22Rv1 (cell line): Measurements from ENCODE around the gene COX10.

ENCODE experiments used
- H3K27ac ChIP-seq: fragments of 450-650 bp; 2 replicates; pipeline ENCODE4 v1.5.1; 2017
- CTCF ChIP-seq: fragments of 450-650 bp; IDR thresholded peaks from 2 replicates; pipeline ENCODE4 v1.5.1; 2017; ENCODE audit warnings: mild to moderate bottlenecking
- ZFX ChIP-seq: fragments of 450-650 bp; IDR thresholded peaks from 2 replicates; pipeline ENCODE4 v1.6.1; 2017; ENCODE audit warnings: antibody characterized with exemption, borderline replicate concordance

COX10 gene

DNA sequence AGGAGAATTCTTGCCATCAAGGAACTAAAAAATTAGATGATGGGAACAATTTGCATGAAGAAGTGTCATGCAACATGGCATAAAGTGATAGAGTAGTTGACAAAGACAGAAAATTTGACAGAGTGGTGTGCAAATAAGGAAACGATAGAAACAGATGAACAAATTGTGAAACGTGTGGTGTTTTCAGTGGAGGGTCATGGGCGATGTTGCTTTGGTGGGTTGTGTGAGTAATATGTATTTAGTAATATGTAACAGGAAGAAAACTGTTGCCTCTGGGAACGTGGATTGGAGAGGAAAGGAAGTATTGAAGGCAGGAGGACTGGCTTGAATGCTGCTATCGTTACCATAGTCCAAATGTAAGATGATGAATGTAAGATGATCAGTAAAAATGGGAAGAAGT, 3.6 kb downstream of the COX10 start:
- H3K27ac ChIP-seq = no peak overlapping the region
- no peak for TF ChIP-seq ZFX
- no peak for TF ChIP-seq CTCF

DNA sequence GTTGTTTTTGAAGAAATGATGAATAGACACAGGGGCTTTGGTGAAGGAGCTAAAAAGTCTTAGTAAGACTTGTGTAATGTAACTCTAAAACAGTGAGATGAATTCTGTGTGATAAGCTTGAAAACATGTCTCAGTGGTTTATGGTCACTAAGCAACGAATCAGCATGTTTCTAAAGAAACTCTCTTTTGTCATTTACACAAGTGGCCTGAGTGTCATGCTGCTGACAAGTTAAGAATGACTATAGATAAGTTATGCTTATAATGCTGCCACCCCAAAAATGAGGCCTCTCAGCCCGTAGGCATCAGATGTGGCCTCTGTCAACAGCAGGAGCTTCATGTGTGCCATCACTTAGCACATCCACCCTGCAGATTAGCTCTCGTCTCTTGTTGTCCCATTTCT, 8.7 kb downstream of the COX10 start:
- H3K27ac ChIP-seq = no peak overlapping the region
- no peak for TF ChIP-seq CTCF
- TF ChIP-seq ZFX = no peak

- no peak for TF ChIP-seq ZFX
- no peak for TF ChIP-seq CTCF
- H3K27ac ChIP-seq = no peak overlapping the region
These were observed 11.5 kb downstream of the COX10 start for GRCh38 chr17:14080847-14081251.

- TF ChIP-seq CTCF (no peak), ZFX (no peak)
- no peak overlapping the region for H3K27ac ChIP-seq
These were observed 13.5 kb downstream of the COX10 start for GRCh38 chr17:14082848-14083247.

DNA sequence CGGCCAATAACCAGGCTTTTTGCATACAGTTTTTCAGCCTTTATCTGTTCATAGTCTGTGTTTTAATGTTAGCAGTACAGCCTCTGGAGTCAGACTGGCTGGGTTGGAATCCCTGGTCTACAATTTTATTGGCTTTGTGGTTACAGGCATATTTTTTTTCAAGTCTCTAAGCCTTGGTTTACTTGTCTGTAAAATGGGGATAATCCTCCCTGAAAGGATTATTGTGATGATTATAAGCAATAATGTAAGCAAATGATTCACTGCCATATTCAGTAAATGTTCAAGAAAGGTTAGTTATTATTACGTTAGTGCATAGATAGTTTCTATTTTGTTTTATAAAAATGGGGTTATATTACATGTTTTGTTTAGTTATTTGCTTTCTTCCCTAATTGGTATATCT, 15.7 kb downstream of the COX10 start:
- TF ChIP-seq ZFX (no peak), CTCF (no peak)
- no peak overlapping the region for H3K27ac ChIP-seq

DNA sequence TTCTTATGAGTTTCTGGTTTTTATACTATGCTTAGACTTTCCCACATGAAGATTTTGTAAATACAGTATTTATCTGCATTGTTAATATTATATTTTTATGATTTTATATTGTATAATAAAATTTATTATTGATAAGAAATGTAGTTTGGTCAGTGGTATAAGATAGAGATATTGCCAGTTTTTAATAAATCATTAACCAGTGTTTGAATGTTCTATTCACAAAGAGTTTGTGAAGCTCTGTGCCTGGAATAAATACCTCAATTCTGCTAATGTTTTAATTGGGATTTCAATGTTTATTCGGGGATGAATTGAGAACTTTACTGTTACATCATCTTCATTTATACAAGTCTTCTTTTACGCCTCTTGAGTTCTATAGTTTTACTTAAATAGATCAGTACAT, 16.9 kb downstream of the COX10 start:
- TF ChIP-seq CTCF (no peak), ZFX (no peak)
- H3K27ac ChIP-seq = peak overlapping the region; percentile 42

DNA sequence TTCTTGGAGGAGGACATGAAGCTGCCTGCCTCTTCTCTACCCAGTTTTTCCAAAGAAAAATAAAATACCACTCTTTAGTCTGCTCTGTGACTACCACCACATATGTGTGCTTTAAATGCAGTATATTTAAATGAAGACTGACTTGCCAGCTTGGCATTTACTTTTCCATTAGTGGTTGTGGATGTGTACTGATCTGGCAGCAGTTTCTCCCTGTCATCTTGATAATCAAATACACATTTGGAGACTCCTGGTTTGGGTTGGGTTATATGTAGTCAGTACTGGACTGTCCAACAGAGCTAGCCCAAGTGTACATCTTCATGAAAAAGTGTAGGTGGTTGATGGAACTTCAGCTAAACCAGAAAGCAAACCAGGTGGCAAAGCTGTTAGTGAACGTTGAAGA, 19.9 kb downstream of the COX10 start:
- TF ChIP-seq ZFX (no peak), CTCF (no peak)
- H3K27ac ChIP-seq = no peak overlapping the region

DNA sequence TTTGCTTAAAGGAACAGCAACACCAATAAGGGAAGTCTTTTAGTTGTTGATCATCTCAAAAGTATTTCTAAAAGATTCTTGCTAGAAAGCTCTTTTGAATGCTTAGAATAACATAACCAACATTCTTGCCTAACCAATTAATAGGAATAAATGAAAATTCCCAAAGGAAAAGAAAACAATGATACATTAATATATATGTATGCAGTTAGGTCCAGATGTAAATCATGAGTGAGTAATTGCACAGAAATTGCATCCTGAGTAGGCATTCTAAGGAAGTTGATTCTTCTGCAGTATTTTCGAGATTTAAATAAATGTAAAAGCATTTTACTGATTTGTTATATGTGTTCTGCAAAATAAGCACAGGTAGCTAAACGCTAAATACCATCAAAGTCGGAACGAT, 22.1 kb downstream of the COX10 start:
- TF ChIP-seq ZFX = no peak
- no peak for TF ChIP-seq CTCF
- H3K27ac ChIP-seq = no peak overlapping the region
